ENCODE results near the gene RAPGEF5. TPM values are rescaled to one million over a fixed set of nuclear protein-coding genes. Genes with fewer than 3 reads are reported as not detected.

RAPGEF5 gene
- total RNA-seq, 1 experiment from 2014 or later = 5.6 TPM

DNA sequence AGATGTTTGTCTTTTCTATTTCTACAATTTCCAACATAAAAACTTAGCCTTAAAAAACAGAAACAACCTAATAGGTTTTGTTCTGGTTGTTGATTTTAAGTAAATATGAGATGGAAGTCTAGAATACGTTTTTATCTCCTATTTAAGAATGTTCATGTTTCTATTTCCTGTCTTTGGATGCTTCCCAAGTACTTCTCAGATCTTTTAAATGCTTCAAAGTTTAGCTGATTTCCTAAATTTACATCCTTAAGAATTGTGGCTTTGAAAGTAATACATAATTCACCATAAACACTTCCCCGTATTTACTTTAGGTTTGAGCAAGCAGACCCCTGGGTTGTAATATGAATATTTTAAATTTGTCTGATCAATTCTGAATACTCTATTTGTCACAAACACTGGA is 70.5 kb downstream of the RAPGEF5 start:
- CTCF ChIA-PET = no interaction called here
- Histone ChIP-seq H3F3A (ENCODE audit: low read length, unreplicated experiment) (no peaks in the 10 kb centered on the region), H3K27me3 (ENCODE audit: low read length) (no peaks in the 10 kb centered on the region), H3K9me2 (replicated peaks; ENCODE audit: low read length) (no peaks in the 10 kb centered on the region), H3K4me3 (ENCODE audit: low read length) (no peak overlapping the region), H3K9me3 (ENCODE audit: low read length) (no peaks in the 10 kb centered on the region), H3K36me3 (ENCODE audit: low read depth, low read length) (no peaks in the 10 kb centered on the region), H3K4me2 (ENCODE audit: low read length) (no peak overlapping the region), H3K9ac (ENCODE audit: low read length) (no peak overlapping the region), H2AFZ (ENCODE audit: low read length) (no peak overlapping the region), H3K27ac (ENCODE audit: low read length) (no peak overlapping the region), H3K79me2 (ENCODE audit: low read length) (no peaks in the 10 kb centered on the region), H3K4me1 (ENCODE audit: insufficient read depth, low read length) (no peaks in the 10 kb centered on the region), H4K20me1 (ENCODE audit: low read length) (no peaks in the 10 kb centered on the region)
- no peak for TF ChIP-seq EZH2phosphoT487 (IDR thresholded peaks at IDR 0.05; ENCODE audit: borderline replicate concordance, low read length)
- POLR2A ChIA-PET (ENCODE audit: unreplicated experiment) = no interaction called here
- DNase-seq = no peak
- intact Hi-C loops (cut with micrococcal nuclease) = no loop called here
- no TSS peak for BruUV-seq (replicated peaks)
- ATAC-seq = no peak

DNA sequence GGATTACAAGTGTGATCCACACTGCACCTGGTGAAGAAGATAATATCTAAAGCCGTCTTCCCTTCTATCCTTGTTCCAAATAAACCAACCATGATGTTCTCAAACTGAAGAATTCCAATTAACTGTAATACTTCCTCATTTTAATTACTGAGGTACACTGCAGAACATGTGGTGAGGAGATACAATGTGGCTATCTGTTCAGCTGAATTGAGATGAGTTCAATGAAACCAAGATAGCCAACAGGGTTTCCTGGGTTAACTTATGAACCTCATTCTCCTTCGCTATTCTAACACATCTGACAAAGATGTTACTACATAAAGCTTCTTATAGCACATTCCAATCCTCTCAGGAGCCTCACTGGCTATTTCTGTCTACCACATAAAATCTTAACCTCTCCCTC is 75.5 kb downstream of the RAPGEF5 start:
- BruUV-seq (replicated peaks) = no TSS peak
- ChIA-PET POLR2A (ENCODE audit: unreplicated experiment) (no interaction called here), CTCF (no interaction called here)
- H3K27ac ChIP-seq (ENCODE audit: low read length) = no peak overlapping the region
- no peaks in the 10 kb centered on the region for H4K20me1 ChIP-seq (ENCODE audit: low read length)
- no peaks in the 10 kb centered on the region for H3K9me3 ChIP-seq (ENCODE audit: low read length)
- ATAC-seq (no peak), DNase-seq (no peak)
- H2AFZ ChIP-seq (ENCODE audit: low read length) = no peak overlapping the region
- no peaks in the 10 kb centered on the region for H3K9me2 ChIP-seq (replicated peaks; ENCODE audit: low read length)
- no peaks in the 10 kb centered on the region for H3K79me2 ChIP-seq (ENCODE audit: low read length)
- H3K9ac ChIP-seq (ENCODE audit: low read length) = no peak overlapping the region
- no peak overlapping the region for H3K4me3 ChIP-seq (ENCODE audit: low read length)
- H3F3A ChIP-seq (ENCODE audit: low read length, unreplicated experiment) = no peaks in the 10 kb centered on the region
- H3K4me2 ChIP-seq (ENCODE audit: low read length) = no peak overlapping the region
- intact Hi-C loops (cut with micrococcal nuclease) = no loop called here
- TF ChIP-seq EZH2phosphoT487 (IDR thresholded peaks at IDR 0.05; ENCODE audit: borderline replicate concordance, low read length) = no peak
- TF ChIP-seq, protein P1, sequence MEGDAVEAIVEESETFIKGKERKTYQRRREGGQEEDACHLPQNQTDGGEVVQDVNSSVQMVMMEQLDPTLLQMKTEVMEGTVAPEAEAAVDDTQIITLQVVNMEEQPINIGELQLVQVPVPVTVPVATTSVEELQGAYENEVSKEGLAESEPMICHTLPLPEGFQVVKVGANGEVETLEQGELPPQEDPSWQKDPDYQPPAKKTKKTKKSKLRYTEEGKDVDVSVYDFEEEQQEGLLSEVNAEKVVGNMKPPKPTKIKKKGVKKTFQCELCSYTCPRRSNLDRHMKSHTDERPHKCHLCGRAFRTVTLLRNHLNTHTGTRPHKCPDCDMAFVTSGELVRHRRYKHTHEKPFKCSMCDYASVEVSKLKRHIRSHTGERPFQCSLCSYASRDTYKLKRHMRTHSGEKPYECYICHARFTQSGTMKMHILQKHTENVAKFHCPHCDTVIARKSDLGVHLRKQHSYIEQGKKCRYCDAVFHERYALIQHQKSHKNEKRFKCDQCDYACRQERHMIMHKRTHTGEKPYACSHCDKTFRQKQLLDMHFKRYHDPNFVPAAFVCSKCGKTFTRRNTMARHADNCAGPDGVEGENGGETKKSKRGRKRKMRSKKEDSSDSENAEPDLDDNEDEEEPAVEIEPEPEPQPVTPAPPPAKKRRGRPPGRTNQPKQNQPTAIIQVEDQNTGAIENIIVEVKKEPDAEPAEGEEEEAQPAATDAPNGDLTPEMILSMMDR (conservative IDR thresholded peaks at IDR 0.05; ENCODE audit: low read depth, low read length) = no peak
- no peak for TF ChIP-seq EZH2 (IDR thresholded peaks at IDR 0.05; ENCODE audit: low read length, unreplicated experiment)
- no peaks in the 10 kb centered on the region for H3K4me1 ChIP-seq (ENCODE audit: insufficient read depth, low read length)
- H3K27me3 ChIP-seq (ENCODE audit: low read length) = no peaks in the 10 kb centered on the region
- H3K36me3 ChIP-seq (ENCODE audit: low read depth, low read length) = no peaks in the 10 kb centered on the region

DNA sequence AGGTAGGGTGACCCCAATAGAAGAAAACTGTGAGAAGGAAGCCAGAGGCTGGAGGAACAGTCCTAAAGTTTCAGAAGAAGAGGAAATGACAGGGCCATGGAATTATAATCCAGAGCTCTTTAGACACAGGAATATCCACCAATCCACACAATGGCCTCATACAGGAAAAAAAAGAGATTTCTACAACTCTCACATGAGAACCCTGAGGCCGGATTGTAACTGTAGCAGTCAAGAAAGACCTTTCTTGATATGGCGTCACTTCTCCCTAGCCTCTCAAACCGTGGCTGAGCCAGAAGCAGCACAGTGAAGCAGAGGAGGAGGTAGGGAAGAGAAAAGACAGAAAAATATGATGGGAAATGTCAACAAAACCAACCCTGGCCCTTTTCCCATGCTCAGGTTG is 76.9 kb downstream of the RAPGEF5 start:
- DNase-seq (no peak), ATAC-seq (no peak)
- H3K9ac ChIP-seq (ENCODE audit: low read length) = no peak overlapping the region
- H3K36me3 ChIP-seq (ENCODE audit: low read depth, low read length) = no peaks in the 10 kb centered on the region
- no peak overlapping the region for H2AFZ ChIP-seq (ENCODE audit: low read length)
- H3K4me1 ChIP-seq (ENCODE audit: insufficient read depth, low read length) = no peaks in the 10 kb centered on the region
- H3K79me2 ChIP-seq (ENCODE audit: low read length) = no peaks in the 10 kb centered on the region
- intact Hi-C loops (cut with micrococcal nuclease) = no loop called here
- no peak for TF ChIP-seq EZH2 (IDR thresholded peaks at IDR 0.05; ENCODE audit: low read length, unreplicated experiment)
- TF ChIP-seq, protein P1 (conservative IDR thresholded peaks at IDR 0.05; ENCODE audit: low read depth, low read length) = no peak
- no peak for TF ChIP-seq EZH2phosphoT487 (IDR thresholded peaks at IDR 0.05; ENCODE audit: borderline replicate concordance, low read length)
- BruUV-seq (replicated peaks) = no TSS peak
- no peak overlapping the region for H3K27ac ChIP-seq (ENCODE audit: low read length)
- no peaks in the 10 kb centered on the region for H3K27me3 ChIP-seq (ENCODE audit: low read length)
- H4K20me1 ChIP-seq (ENCODE audit: low read length) = no peaks in the 10 kb centered on the region
- H3F3A ChIP-seq (ENCODE audit: low read length, unreplicated experiment) = no peaks in the 10 kb centered on the region
- no peak overlapping the region for H3K4me3 ChIP-seq (ENCODE audit: low read length)
- H3K9me3 ChIP-seq (ENCODE audit: low read length) = no peaks in the 10 kb centered on the region
- H3K4me2 ChIP-seq (ENCODE audit: low read length) = no peak overlapping the region
- ChIA-PET POLR2A (ENCODE audit: unreplicated experiment) (no interaction called here), CTCF (interaction anchor here (0.5 to 0.6 kb wide), 2 partner anchors 172 to 995 kb away, joined by 3 to 5 read pairs; no protein-coding TSS in a partner anchor)
- H3K9me2 ChIP-seq (replicated peaks; ENCODE audit: low read length) = no peaks in the 10 kb centered on the region

All from PC-3 (cell line).